Choroid plexus epithelial cell (primary cell): ENCODE measurements around the gene OS9.

Experiments
- DNase-seq: peaks from one replicate; pipeline ENCODE4 v3.0.0-alpha.2; 2010; ENCODE audit warnings: low read depth
- H3K4me3 ChIP-seq: 2 replicates; pipeline ENCODE4 v1.5.1; 2011; ENCODE audit warnings: low read depth, mild to moderate bottlenecking, control low read depth, low read length, moderate library complexity
- CTCF ChIP-seq: conservative IDR thresholded peaks from 2 replicates; pipeline ENCODE4 v1.5.1; 2011; ENCODE audit warnings: low read depth, mild to moderate bottlenecking, control low read depth, inconsistent platforms, low read length, moderate library complexity

The OS9 gene

GRCh38 chr12:57740656-57741412, 46.9 kb downstream of the OS9 start:
- DNase-seq: no peak
- no peak overlapping the region for H3K4me3 ChIP-seq

GRCh38 chr12:57741413-57741789, 47.5 kb downstream of the OS9 start:
- no peak for TF ChIP-seq CTCF

More at GRCh38 chr12:57740656-57741412, 46.9 kb downstream of the OS9 start:
- no peak for TF ChIP-seq CTCF

GRCh38 chr12:57741844-57742738, 48.2 kb downstream of the OS9 start:
- H3K4me3 ChIP-seq: no peak overlapping the region
- no peak for DNase-seq
- no peak for TF ChIP-seq CTCF

More at GRCh38 chr12:57741413-57741789, 47.5 kb downstream of the OS9 start:
- DNase-seq: no peak
- no peak overlapping the region for H3K4me3 ChIP-seq

DNA sequence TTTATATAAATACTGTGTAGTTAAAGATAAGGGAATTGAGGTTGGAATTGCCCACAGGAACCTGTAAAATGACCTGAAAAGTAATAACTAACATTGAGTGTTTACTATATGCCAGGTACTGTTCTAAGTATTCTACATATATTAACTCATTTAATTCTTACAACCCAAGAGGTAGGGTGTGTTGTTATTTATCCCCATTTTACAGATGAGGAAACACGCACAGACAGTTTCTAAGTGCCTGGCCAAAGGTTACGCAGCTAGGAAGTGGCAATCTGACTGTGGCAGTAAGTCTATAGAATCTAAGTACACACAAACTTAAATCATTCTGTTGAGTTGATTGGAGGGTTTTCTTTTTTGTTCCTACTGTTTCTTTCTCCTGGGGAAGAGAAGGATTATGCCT, 49.8 kb downstream of the OS9 start:
- TF ChIP-seq CTCF: no peak
- no peak for DNase-seq
- no peak overlapping the region for H3K4me3 ChIP-seq

DNA sequence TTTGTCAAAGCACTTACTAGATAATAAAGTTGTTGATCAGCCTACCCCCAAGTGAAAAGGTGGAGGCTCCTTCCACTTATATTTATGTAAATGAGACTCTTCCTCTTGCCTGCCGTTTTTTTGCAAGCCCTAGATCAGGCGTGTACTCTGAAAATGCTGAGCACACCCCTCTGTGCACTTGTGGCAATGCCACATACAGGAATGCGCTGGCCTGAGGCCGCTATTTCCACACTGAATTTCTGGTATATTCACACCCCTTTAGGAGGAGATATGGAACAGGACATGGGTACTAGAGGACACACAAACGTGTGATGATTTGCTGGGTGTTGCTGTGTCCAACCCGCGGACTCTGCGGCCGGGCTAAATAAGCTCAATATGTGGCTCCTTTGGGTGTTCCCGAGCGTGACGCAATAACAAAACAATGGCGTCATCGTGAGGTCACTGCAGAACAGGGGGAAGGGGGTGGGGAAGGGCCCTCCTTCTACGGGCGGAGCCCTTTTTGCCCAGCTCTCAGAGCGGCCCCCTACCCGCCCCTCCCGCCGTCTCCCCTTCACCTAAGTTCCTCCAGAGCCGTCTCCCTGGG, 50.4 kb downstream of the OS9 start:
- TF ChIP-seq CTCF: no peak
- DNase-seq: no peak
- peak overlapping the region; percentile 95 for H3K4me3 ChIP-seq

DNA sequence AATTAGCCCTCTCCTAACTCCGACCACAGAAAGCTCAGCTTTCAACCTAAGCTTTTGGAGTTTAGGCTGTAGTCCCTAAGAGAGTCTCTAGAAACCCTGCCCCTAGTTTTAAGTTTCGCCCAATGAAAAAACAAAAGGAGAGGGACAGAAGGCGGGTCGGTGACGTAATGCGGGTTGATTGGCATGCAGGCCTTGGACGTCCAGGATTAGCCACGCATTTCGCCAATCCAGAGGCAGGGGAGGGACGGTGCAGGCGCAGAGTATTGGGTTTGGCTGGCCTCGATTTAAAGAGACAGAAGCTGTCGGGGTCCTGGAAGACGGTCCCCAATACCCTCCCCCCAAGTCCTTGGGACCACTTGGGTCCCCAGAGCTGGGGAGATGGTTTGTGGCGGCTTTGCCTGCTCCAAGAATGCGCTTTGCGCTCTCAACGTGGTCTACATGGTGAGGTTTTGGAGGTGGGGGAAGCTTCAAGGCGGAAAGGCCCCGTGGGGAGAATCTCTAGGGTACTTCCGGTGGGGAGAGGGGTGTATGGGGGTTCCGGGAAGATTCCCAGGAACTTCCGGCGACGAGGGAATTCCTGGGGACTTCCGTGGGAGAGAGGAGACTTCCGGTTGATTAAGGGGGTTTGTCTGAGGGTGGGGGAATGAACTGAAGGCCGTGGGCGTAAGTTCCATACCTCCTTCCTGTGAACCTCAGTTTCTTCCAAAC, 51.0 kb downstream of the OS9 start, which contains the start of gene TSPAN31:
TSS of gene TSPAN31 (plus strand) at position 263 of the 708 bp plus-strand sequence. CDS start at position 379, 116 bp downstream.
- TF ChIP-seq CTCF: no peak
- H3K4me3 ChIP-seq: peak within 1 kb of the TSS; percentile 95
- DNase-seq: peak; percentile 99
